HEK293 (cell line): Measurements from ENCODE around the gene HEMK1.

Experiments
- CTCF ChIA-PET: fragments of 350-600 bp; formaldehyde crosslinking; extraction: SDS; loops from one replicate; lab custom pipeline; 2021; ENCODE audit warnings: antibody characterized with exemption; lab: Yijun Ruan, JAX
- POLR2A ChIA-PET: fragments of 300-600 bp; formaldehyde crosslinking; extraction: SDS; loops from one replicate; lab custom pipeline; 2020; ENCODE audit warnings: antibody characterized with exemption, inconsistent platforms; lab: Yijun Ruan, JAX
- H3K27ac ChIP-seq: fragments of 200-500 bp; sonication (Bioruptor generic); 2 replicates; pipeline ENCODE4 v1.5.1; 2014; ENCODE audit warnings: low read depth, low read length, control low read depth, inconsistent platforms; ENCODE audit errors: extremely low read depth
- H3K36me3 ChIP-seq, 2 experiments: fragments of 200-500 bp in 1 of 2; sonication (Bioruptor generic) in 1 of 2; 1 replicate in 1 of 2; 2 replicates in 1 of 2; pipeline ENCODE4 v1.5.1; 2014 to 2017; ENCODE audit warnings: inconsistent platforms in 2 of 2, low read length in 2 of 2; ENCODE audit not compliant: control insufficient read depth in 2 of 2, insufficient read depth in 1 of 2
- H3K4me1 ChIP-seq: fragments of 200-500 bp; sonication (Bioruptor generic); 2 replicates; pipeline ENCODE4 v1.5.1; 2014; ENCODE audit warnings: mild to moderate bottlenecking, low read length, inconsistent platforms; ENCODE audit not compliant: control insufficient read depth, insufficient read depth
- H3K4me3 ChIP-seq: 2 replicates; pipeline ENCODE4 v1.5.1; 2011; ENCODE audit warnings: low read depth, mild to moderate bottlenecking, control low read depth, low read length, moderate library complexity
- H3K9me3 ChIP-seq: fragments of 200-500 bp; sonication (Bioruptor generic); 2 replicates; pipeline ENCODE4 v1.5.1; 2014; ENCODE audit warnings: low read depth, low read length, inconsistent platforms; ENCODE audit not compliant: control insufficient read depth, insufficient read depth
- GLIS1 ChIP-seq: fragments of 450-650 bp; formaldehyde crosslinking; IDR thresholded peaks from 2 replicates; pipeline ENCODE4 v1.5.1; 2016; ENCODE audit warnings: missing biosample characterization, missing genetic modification characterization
- GLIS2 ChIP-seq: fragments of 450-650 bp; formaldehyde crosslinking; IDR thresholded peaks from 2 replicates; pipeline ENCODE4 v1.5.1; 2016; ENCODE audit warnings: missing biosample characterization, missing genetic modification characterization
- MEIS1 ChIP-seq: sonication (generic); formaldehyde crosslinking; IDR thresholded peaks from 2 replicates; pipeline ENCODE4 v1.8.1; 2022; ENCODE audit warnings: missing genetic modification reagents, mild to moderate bottlenecking, borderline replicate concordance
- OSR2 ChIP-seq: fragments of 450-650 bp; formaldehyde crosslinking; IDR thresholded peaks from 2 replicates; pipeline ENCODE4 v1.5.1; 2016; ENCODE audit warnings: missing biosample characterization, missing genetic modification characterization
- REPIN1 ChIP-seq: fragments of 450-650 bp; formaldehyde crosslinking; IDR thresholded peaks from 2 replicates; pipeline ENCODE4 v1.5.1; 2017; ENCODE audit warnings: missing biosample characterization, missing genetic modification characterization, low read depth
- SP7 ChIP-seq: fragments of 450-650 bp; formaldehyde crosslinking; IDR thresholded peaks from 2 replicates; pipeline ENCODE4 v1.5.1; 2016; ENCODE audit warnings: missing biosample characterization, missing genetic modification characterization
- ZBTB48 ChIP-seq: fragments of 450-650 bp; formaldehyde crosslinking; IDR thresholded peaks from 2 replicates; pipeline ENCODE4 v1.5.1; 2016; ENCODE audit warnings: missing biosample characterization, missing genetic modification characterization
- ZFP37 ChIP-seq: fragments of 450-650 bp; formaldehyde crosslinking; IDR thresholded peaks from 2 replicates; pipeline ENCODE4 v1.5.1; 2016; ENCODE audit warnings: missing biosample characterization, missing genetic modification characterization
- ZIC2 ChIP-seq: fragments of 450-650 bp; formaldehyde crosslinking; IDR thresholded peaks from 2 replicates; pipeline ENCODE4 v1.5.1; 2016; ENCODE audit warnings: missing biosample characterization, missing genetic modification characterization
- ZNF16 ChIP-seq: fragments of 450-650 bp; formaldehyde crosslinking; IDR thresholded peaks from 2 replicates; pipeline ENCODE4 v1.5.1; 2016; ENCODE audit warnings: low read depth, missing biosample characterization, missing genetic modification characterization
- ZNF175 ChIP-seq: fragments of 450-650 bp; formaldehyde crosslinking; IDR thresholded peaks from 2 replicates; pipeline ENCODE4 v1.5.1; 2016; ENCODE audit warnings: missing biosample characterization, missing genetic modification characterization
- ZNF19 ChIP-seq: fragments of 450-650 bp; formaldehyde crosslinking; IDR thresholded peaks from 2 replicates; pipeline ENCODE4; 2016; ENCODE audit warnings: missing biosample characterization, missing genetic modification characterization, low read depth
- ZNF266 ChIP-seq: fragments of 450-650 bp; formaldehyde crosslinking; IDR thresholded peaks from 2 replicates; pipeline ENCODE4 v1.5.1; 2016; ENCODE audit warnings: missing biosample characterization, missing genetic modification characterization, low read depth
- ZNF324 ChIP-seq: fragments of 450-650 bp; formaldehyde crosslinking; IDR thresholded peaks from 2 replicates; pipeline ENCODE4 v1.5.1; 2016; ENCODE audit warnings: missing biosample characterization, missing genetic modification characterization
- ZNF555 ChIP-seq: fragments of 450-650 bp; formaldehyde crosslinking; conservative IDR thresholded peaks from 2 replicates; pipeline ENCODE4 v1.5.1; 2017; ENCODE audit warnings: missing biosample characterization, mild to moderate bottlenecking, missing genetic modification characterization, inconsistent platforms
- ZNF600 ChIP-seq: fragments of 450-650 bp; formaldehyde crosslinking; IDR thresholded peaks from 2 replicates; pipeline ENCODE4 v1.5.1; 2016; ENCODE audit warnings: missing biosample characterization, missing genetic modification characterization
- ZNF654 ChIP-seq: fragments of 450-650 bp; formaldehyde crosslinking; IDR thresholded peaks from 2 replicates; pipeline ENCODE4 v1.5.1; 2016; ENCODE audit warnings: low read depth, missing biosample characterization, missing genetic modification characterization
- ZNF792 ChIP-seq: fragments of 450-650 bp; formaldehyde crosslinking; IDR thresholded peaks from 2 replicates; pipeline ENCODE4 v1.5.1; 2016; ENCODE audit warnings: missing biosample characterization, missing genetic modification characterization
- TF ChIP-seq, protein P1 (sequence below): fragments of 450-650 bp; formaldehyde crosslinking; IDR thresholded peaks from 2 replicates; pipeline ENCODE4 v1.5.1; 2016; ENCODE audit warnings: missing biosample characterization, missing genetic modification characterization
- TF ChIP-seq, protein P2 (sequence below): fragments of 450-650 bp; formaldehyde crosslinking; IDR thresholded peaks from 2 replicates; pipeline ENCODE4 v1.5.1; 2016; ENCODE audit warnings: missing biosample characterization, missing genetic modification characterization, low read depth
- TF ChIP-seq, protein P3 (sequence below): fragments of 450-650 bp; formaldehyde crosslinking; IDR thresholded peaks from 2 replicates; pipeline ENCODE4 v1.5.1; 2016; ENCODE audit warnings: missing biosample characterization, missing genetic modification characterization
- TF ChIP-seq, protein P4 (sequence below): fragments of 450-650 bp; formaldehyde crosslinking; IDR thresholded peaks from 2 replicates; pipeline ENCODE4 v1.5.1; 2016; ENCODE audit warnings: missing biosample characterization, missing genetic modification characterization
- TF ChIP-seq, protein P5 (sequence below): fragments of 450-650 bp; formaldehyde crosslinking; conservative IDR thresholded peaks from 2 replicates; pipeline ENCODE4 v1.5.1; 2016; ENCODE audit warnings: low read depth, missing biosample characterization, missing genetic modification characterization
- TF ChIP-seq, protein P6 (sequence below): sonication (generic); formaldehyde crosslinking; IDR thresholded peaks from 2 replicates; pipeline ENCODE4 v1.8.1; 2022; ENCODE audit warnings: mild to moderate bottlenecking, moderate library complexity, missing genetic modification reagents

Gene HEMK1

DNA sequence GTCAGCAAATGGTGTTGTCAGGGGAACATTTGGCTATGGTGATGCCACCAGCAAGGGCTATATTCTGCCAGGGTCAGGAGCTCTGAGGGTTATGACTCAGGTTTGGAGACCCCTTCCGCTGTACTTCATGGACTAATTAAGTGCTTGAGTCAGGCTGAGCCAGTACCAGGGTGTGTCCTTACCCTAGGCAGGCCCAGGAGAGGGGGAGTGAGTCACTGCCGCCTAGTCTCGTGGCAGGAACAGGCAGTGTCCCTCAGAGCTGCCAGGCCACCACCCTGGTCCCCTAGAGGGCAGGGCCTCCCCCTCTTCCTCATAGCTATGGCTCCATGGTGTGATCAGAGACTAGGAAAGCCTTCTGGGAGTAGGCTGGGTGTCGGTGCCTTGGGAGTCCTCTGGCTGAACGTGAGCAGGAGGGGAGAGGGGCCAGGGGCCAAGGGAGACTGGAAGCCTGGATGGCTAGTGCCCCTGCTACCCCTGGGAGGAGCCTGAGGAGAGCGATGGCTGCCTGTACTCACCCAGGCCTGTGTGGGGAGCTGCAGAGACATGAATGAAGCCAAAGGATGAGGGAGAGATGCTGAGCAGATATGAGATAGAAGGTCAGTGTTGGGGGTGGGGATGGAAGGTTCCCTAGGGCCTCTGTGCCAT, 58.2 kb downstream of the HEMK1 start:
- no peaks in the 10 kb centered on the region for H3K9me3 ChIP-seq
- ChIA-PET CTCF (interaction anchor here (0.5 to 2.8 kb wide), 13 partner anchors 9 to 616 kb away, joined by 3 to 25 read pairs (median 3); no protein-coding TSS in a partner anchor), POLR2A (no interaction called here)
- peaks cover 0 to 17% of the 10 kb centered on the region in 2 experiments; a peak in 1 of 3 replicates for H3K36me3 ChIP-seq
- no peak overlapping the region for H3K4me3 ChIP-seq
- H3K4me1 ChIP-seq, result peaks cover 2% of the 10 kb centered on the region
- no peak overlapping the region for H3K27ac ChIP-seq
- TF ChIP-seq ZNF792 (tag by site-specific recombination) (no peak), ZNF19 (tag by site-specific recombination) (no peak), ZNF555 (tag by site-specific recombination) (no peak), MEIS1 (no peak), GLIS2 (tag by site-specific recombination) (peak; percentile 53), ZNF324 (tag by site-specific recombination) (no peak), ZNF600 (tag by site-specific recombination) (0 out of 2 replicates have a peak, but pooled peaks have one; percentile 15), GLIS1 (tag by site-specific recombination) (peak; percentile 43; the same call in 1 of the 2 replicates), ZNF654 (peak; percentile 34), REPIN1 (no peak), ZIC2 (tag by site-specific recombination) (peak; percentile 74), ZNF266 (tag by site-specific recombination) (no peak), ZBTB48 (tag by site-specific recombination) (peak; percentile 55; the same call in 1 of the 2 replicates), ZFP37 (tag by site-specific recombination) (no peak), ZNF16 (tag by site-specific recombination) (no peak), ZNF175 (no peak), SP7 (tag by site-specific recombination) (0 out of 2 replicates have a peak, but pooled peaks have one; percentile 28), OSR2 (tag by site-specific recombination) (no peak)
- TF ChIP-seq, protein P1, sequence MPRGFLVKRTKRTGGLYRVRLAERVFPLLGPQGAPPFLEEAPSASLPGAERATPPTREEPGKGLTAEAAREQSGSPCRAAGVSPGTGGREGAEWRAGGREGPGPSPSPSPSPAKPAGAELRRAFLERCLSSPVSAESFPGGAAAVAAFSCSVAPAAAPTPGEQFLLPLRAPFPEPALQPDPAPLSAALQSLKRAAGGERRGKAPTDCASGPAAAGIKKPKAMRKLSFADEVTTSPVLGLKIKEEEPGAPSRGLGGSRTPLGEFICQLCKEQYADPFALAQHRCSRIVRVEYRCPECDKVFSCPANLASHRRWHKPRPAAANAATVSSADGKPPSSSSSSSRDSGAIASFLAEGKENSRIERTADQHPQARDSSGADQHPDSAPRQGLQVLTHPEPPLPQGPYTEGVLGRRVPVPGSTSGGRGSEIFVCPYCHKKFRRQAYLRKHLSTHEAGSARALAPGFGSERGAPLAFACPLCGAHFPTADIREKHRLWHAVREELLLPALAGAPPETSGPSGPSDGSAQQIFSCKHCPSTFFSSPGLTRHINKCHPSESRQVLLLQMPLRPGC (tag by site-specific recombination), result no peak
- TF ChIP-seq, protein P2, sequence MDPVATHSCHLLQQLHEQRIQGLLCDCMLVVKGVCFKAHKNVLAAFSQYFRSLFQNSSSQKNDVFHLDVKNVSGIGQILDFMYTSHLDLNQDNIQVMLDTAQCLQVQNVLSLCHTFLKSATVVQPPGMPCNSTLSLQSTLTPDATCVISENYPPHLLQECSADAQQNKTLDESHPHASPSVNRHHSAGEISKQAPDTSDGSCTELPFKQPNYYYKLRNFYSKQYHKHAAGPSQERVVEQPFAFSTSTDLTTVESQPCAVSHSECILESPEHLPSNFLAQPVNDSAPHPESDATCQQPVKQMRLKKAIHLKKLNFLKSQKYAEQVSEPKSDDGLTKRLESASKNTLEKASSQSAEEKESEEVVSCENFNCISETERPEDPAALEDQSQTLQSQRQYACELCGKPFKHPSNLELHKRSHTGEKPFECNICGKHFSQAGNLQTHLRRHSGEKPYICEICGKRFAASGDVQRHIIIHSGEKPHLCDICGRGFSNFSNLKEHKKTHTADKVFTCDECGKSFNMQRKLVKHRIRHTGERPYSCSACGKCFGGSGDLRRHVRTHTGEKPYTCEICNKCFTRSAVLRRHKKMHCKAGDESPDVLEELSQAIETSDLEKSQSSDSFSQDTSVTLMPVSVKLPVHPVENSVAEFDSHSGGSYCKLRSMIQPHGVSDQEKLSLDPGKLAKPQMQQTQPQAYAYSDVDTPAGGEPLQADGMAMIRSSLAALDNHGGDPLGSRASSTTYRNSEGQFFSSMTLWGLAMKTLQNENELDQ, result no peak
- TF ChIP-seq, protein P3, sequence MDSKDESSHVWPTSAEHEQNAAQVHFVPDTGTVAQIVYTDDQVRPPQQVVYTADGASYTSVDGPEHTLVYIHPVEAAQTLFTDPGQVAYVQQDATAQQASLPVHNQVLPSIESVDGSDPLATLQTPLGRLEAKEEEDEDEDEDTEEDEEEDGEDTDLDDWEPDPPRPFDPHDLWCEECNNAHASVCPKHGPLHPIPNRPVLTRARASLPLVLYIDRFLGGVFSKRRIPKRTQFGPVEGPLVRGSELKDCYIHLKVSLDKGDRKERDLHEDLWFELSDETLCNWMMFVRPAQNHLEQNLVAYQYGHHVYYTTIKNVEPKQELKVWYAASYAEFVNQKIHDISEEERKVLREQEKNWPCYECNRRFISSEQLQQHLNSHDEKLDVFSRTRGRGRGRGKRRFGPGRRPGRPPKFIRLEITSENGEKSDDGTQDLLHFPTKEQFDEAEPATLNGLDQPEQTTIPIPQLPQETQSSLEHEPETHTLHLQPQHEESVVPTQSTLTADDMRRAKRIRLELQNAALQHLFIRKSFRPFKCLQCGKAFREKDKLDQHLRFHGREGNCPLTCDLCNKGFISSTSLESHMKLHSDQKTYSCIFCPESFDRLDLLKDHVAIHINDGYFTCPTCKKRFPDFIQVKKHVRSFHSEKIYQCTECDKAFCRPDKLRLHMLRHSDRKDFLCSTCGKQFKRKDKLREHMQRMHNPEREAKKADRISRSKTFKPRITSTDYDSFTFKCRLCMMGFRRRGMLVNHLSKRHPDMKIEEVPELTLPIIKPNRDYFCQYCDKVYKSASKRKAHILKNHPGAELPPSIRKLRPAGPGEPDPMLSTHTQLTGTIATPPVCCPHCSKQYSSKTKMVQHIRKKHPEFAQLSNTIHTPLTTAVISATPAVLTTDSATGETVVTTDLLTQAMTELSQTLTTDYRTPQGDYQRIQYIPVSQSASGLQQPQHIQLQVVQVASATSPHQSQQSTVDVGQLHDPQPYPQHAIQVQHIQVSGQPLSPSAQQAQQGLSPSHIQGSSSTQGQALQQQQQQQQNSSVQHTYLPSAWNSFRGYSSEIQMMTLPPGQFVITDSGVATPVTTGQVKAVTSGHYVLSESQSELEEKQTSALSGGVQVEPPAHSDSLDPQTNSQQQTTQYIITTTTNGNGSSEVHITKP, result no peak
- TF ChIP-seq, protein P4, sequence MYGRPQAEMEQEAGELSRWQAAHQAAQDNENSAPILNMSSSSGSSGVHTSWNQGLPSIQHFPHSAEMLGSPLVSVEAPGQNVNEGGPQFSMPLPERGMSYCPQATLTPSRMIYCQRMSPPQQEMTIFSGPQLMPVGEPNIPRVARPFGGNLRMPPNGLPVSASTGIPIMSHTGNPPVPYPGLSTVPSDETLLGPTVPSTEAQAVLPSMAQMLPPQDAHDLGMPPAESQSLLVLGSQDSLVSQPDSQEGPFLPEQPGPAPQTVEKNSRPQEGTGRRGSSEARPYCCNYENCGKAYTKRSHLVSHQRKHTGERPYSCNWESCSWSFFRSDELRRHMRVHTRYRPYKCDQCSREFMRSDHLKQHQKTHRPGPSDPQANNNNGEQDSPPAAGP, result 0 out of 2 replicates have a peak, but pooled peaks have one; percentile 26
- TF ChIP-seq, protein P5, sequence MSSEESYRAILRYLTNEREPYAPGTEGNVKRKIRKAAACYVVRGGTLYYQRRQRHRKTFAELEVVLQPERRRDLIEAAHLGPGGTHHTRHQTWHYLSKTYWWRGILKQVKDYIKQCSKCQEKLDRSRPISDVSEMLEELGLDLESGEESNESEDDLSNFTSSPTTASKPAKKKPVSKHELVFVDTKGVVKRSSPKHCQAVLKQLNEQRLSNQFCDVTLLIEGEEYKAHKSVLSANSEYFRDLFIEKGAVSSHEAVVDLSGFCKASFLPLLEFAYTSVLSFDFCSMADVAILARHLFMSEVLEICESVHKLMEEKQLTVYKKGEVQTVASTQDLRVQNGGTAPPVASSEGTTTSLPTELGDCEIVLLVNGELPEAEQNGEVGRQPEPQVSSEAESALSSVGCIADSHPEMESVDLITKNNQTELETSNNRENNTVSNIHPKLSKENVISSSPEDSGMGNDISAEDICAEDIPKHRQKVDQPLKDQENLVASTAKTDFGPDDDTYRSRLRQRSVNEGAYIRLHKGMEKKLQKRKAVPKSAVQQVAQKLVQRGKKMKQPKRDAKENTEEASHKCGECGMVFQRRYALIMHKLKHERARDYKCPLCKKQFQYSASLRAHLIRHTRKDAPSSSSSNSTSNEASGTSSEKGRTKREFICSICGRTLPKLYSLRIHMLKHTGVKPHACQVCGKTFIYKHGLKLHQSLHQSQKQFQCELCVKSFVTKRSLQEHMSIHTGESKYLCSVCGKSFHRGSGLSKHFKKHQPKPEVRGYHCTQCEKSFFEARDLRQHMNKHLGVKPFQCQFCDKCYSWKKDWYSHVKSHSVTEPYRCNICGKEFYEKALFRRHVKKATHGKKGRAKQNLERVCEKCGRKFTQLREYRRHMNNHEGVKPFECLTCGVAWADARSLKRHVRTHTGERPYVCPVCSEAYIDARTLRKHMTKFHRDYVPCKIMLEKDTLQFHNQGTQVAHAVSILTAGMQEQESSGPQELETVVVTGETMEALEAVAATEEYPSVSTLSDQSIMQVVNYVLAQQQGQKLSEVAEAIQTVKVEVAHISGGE (tag by site-specific recombination), result no peak
- TF ChIP-seq, protein P6, sequence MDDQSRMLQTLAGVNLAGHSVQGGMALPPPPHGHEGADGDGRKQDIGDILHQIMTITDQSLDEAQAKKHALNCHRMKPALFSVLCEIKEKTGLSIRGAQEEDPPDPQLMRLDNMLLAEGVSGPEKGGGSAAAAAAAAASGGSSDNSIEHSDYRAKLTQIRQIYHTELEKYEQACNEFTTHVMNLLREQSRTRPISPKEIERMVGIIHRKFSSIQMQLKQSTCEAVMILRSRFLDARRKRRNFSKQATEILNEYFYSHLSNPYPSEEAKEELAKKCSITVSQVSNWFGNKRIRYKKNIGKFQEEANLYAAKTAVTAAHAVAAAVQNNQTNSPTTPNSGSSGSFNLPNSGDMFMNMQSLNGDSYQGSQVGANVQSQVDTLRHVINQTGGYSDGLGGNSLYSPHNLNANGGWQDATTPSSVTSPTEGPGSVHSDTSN (CRISPR knock-in tag), result no peak
